ENCODE measurements around the gene MLN.

DNA sequence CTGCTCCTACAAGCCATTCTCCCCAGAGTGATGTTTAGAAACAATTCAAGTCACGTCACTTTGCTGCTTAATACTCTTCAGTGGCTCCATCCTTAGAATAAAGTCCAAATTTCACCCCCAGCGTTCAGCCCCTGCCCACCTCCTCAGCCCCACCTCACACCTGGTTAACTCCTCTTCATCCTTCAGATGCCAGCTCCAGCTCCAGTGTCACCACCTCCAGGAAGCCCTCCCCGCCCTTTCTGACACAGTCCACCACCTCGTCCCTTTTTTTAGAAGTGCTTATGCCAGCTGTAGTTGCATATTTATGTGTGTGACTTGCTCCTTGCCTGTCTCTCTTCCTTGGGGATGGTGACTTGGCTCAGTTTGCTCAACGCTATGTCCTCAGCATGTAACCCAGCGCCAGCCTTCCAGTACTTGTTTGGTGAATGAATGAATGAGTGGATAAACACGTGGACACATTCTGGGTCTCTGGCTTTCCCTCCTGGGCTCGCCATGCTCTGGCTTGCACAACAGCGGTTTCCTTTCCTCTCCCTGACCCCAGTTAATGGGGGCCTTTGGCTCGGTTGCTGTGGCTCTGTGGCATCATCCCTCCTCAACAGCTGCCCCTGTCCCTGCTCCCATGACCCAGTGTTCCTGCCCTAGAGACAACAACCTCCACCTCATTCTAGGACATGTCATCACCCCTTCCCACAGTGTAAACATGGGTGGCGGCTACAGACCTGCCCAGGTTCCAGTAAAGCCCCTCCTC is 53.4 kb downstream of the MLN start:
- TF ChIP-seq, protein P1, sequence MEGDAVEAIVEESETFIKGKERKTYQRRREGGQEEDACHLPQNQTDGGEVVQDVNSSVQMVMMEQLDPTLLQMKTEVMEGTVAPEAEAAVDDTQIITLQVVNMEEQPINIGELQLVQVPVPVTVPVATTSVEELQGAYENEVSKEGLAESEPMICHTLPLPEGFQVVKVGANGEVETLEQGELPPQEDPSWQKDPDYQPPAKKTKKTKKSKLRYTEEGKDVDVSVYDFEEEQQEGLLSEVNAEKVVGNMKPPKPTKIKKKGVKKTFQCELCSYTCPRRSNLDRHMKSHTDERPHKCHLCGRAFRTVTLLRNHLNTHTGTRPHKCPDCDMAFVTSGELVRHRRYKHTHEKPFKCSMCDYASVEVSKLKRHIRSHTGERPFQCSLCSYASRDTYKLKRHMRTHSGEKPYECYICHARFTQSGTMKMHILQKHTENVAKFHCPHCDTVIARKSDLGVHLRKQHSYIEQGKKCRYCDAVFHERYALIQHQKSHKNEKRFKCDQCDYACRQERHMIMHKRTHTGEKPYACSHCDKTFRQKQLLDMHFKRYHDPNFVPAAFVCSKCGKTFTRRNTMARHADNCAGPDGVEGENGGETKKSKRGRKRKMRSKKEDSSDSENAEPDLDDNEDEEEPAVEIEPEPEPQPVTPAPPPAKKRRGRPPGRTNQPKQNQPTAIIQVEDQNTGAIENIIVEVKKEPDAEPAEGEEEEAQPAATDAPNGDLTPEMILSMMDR (IDR thresholded peaks at IDR 0.05) = no peak
- no peak for TF ChIP-seq POLR2A (IDR thresholded peaks at IDR 0.05)

All from uterus (tissue), 2 donors.